LNCaP clone FGC (cell line): ENCODE data around the gene TAS1R3.

ENCODE experiments used
- DNase-seq: peaks from one replicate; pipeline ENCODE4 v3.0.0-alpha.2; 2011; ENCODE audit warnings: low read depth
- H3K4me3 ChIP-seq: 2 replicates; pipeline ENCODE4 v1.5.1; 2011; ENCODE audit warnings: mild to moderate bottlenecking, low read depth, low read length, control low read depth
- CTCF ChIP-seq: IDR thresholded peaks from 2 replicates; pipeline ENCODE4 v1.5.1; 2012; ENCODE audit warnings: mild to moderate bottlenecking; ENCODE audit not compliant: control insufficient read depth, insufficient read depth; ENCODE audit errors: extremely low read depth

TAS1R3 gene

GRCh38 chr1:1340185-1340584 is 9.1 kb downstream of the TAS1R3 start:
- TF ChIP-seq CTCF, result no peak
- H3K4me3 ChIP-seq, result no peak overlapping the region
- DNase-seq, result no peak

- TF ChIP-seq CTCF, result no peak
- no peak for DNase-seq
- H3K4me3 ChIP-seq, result no peak overlapping the region
Measured at GRCh38 chr1:1340791-1341548, 9.9 kb downstream of the TAS1R3 start.

GRCh38 chr1:1341549-1342021 is 10.5 kb downstream of the TAS1R3 start:
- TF ChIP-seq CTCF, result no peak
- no peak for DNase-seq
- H3K4me3 ChIP-seq, result no peak overlapping the region

GRCh38 chr1:1342061-1342562 is 11.0 kb downstream of the TAS1R3 start:
- TF ChIP-seq CTCF, result no peak
- DNase-seq, result no peak
- no peak overlapping the region for H3K4me3 ChIP-seq

GRCh38 chr1:1342584-1343115 is 11.6 kb downstream of the TAS1R3 start:
- no peak overlapping the region for H3K4me3 ChIP-seq
- no peak for DNase-seq
- TF ChIP-seq CTCF, result no peak

- TF ChIP-seq CTCF, result no peak; the same call in 1 of the 2 replicates
- peak; percentile 53 for DNase-seq
- peak overlapping the region; percentile 45 for H3K4me3 ChIP-seq
Measured at GRCh38 chr1:1343811-1344421, 12.8 kb downstream of the TAS1R3 start.
